Loucy (cell line): ENCODE data around the gene ANKFY1.
A peak's percentile ranks its signal among the peaks of the same experiment; 100 is the strongest.
"Not testable (repeated sequence)": the region's sequence is repeated elsewhere in the genome, so short reads cannot be mapped to it uniquely, and the experiment has no call there.

Experiments used
- H2AFZ ChIP-seq: fragments of 200-600 bp; sonication (generic); 2 replicates; pipeline ENCODE4 v1.6.0; 2016; ENCODE audit warnings: antibody characterized with exemption, mild to moderate bottlenecking, low read length, moderate library complexity
- H3F3A ChIP-seq: fragments of 200-600 bp; 2 replicates; pipeline ENCODE4 v1.6.0; 2016; ENCODE audit warnings: antibody characterized with exemption, low read depth, mild to moderate bottlenecking
- H3K27me3 ChIP-seq: fragments of 200-600 bp; sonication (generic); 2 replicates; pipeline ENCODE4 v1.6.1; 2014; ENCODE audit warnings: low read length, mild to moderate bottlenecking; ENCODE audit not compliant: insufficient read depth, poor library complexity, severe bottlenecking
- H3K36me3 ChIP-seq: fragments of 200-600 bp; sonication (generic); 2 replicates; pipeline ENCODE4 v1.6.1; 2016; ENCODE audit warnings: low read length; ENCODE audit not compliant: insufficient read depth
- H3K4me1 ChIP-seq: fragments of 200-600 bp; sonication (generic); 2 replicates; pipeline ENCODE4 v1.5.1; 2014; ENCODE audit warnings: low read length, mild to moderate bottlenecking; ENCODE audit not compliant: insufficient read depth, poor library complexity, severe bottlenecking
- H3K4me2 ChIP-seq: fragments of 200-600 bp; sonication (generic); 2 replicates; pipeline ENCODE4 v1.6.0; 2014; ENCODE audit warnings: antibody characterized with exemption, low read length, low read depth, mild to moderate bottlenecking; ENCODE audit not compliant: poor library complexity, severe bottlenecking
- H3K4me3 ChIP-seq: fragments of 200-600 bp; sonication (generic); 2 replicates; pipeline ENCODE4 v1.5.1; 2014; ENCODE audit warnings: low read length, mild to moderate bottlenecking, mixed read lengths; ENCODE audit not compliant: poor library complexity, severe bottlenecking
- H3K79me2 ChIP-seq: fragments of 200-600 bp; sonication (generic); 2 replicates; pipeline ENCODE4 v1.6.1; 2014; ENCODE audit warnings: low read length; ENCODE audit not compliant: insufficient read depth
- H3K9ac ChIP-seq: fragments of 200-600 bp; sonication (generic); 2 replicates; pipeline ENCODE4 v1.6.0; 2014; ENCODE audit warnings: mild to moderate bottlenecking, low read depth, low read length, moderate library complexity; ENCODE audit not compliant: poor library complexity, severe bottlenecking
- H3K9me2 ChIP-seq: fragments of 200-600 bp; sonication (generic); replicated peaks from 2 replicates; pipeline ENCODE4 v1.6.1; 2016; ENCODE audit warnings: low read depth, low read length, mixed read lengths
- H3K9me3 ChIP-seq: fragments of 200-600 bp; sonication (generic); 2 replicates; pipeline ENCODE4 v1.6.1; 2014; ENCODE audit warnings: mild to moderate bottlenecking, antibody characterized with exemption, low read length, low read depth; ENCODE audit not compliant: insufficient read depth
- H4K20me1 ChIP-seq: fragments of 200-600 bp; sonication (generic); 2 replicates; pipeline ENCODE4 v1.6.0; 2014; ENCODE audit warnings: antibody characterized with exemption, low read length, mild to moderate bottlenecking; ENCODE audit not compliant: insufficient read depth, poor library complexity, severe bottlenecking
- CTCF ChIP-seq: fragments of 200-600 bp; sonication (generic); conservative IDR thresholded peaks from 2 replicates; pipeline ENCODE4 v1.5.1; 2014; ENCODE audit warnings: mild to moderate bottlenecking, antibody characterized with exemption, low read length
- EZH2phosphoT487 ChIP-seq: fragments of 200-600 bp; IDR thresholded peaks from 2 replicates; pipeline ENCODE4 v1.6.1; 2018; ENCODE audit warnings: antibody characterized with exemption, mild to moderate bottlenecking, moderate library complexity, borderline replicate concordance

The ANKFY1 gene

GRCh38 chr17:4140125-4140524, 123.7 kb downstream of the ANKFY1 start:
- Histone ChIP-seq H3K4me2 (peak overlapping the region; percentile 97), H4K20me1 (peaks cover 25% of the 10 kb centered on the region), H3K4me3 (peak overlapping the region; percentile 26), H3F3A (0 out of 2 replicates have a peak, but pooled peaks cover 2% of the 10 kb centered on the region), H3K9me3 (no peaks in the 10 kb centered on the region), H3K27me3 (no peaks in the 10 kb centered on the region), H3K9ac (no peak overlapping the region), H3K79me2 (peaks cover 80% of the 10 kb centered on the region), H3K4me1 (peaks cover 41% of the 10 kb centered on the region), H3K36me3 (no peaks in the 10 kb centered on the region), H3K9me2 (no peaks in the 10 kb centered on the region), H2AFZ (no peak overlapping the region)
- TF ChIP-seq CTCF (no peak), EZH2phosphoT487 (no peak)

- not testable (repeated sequence) for H3K36me3 ChIP-seq, H2AFZ ChIP-seq, H3K27me3 ChIP-seq, H3K9me3 ChIP-seq, H3F3A ChIP-seq, H3K4me3 ChIP-seq, H3K9me2 ChIP-seq
- H3K4me2 ChIP-seq = peak overlapping the region; percentile 97
- H3K79me2 ChIP-seq = peaks cover 79% of the 10 kb centered on the region
- H4K20me1 ChIP-seq = peaks cover 30% of the 10 kb centered on the region
- H3K4me1 ChIP-seq = peaks cover 32% of the 10 kb centered on the region
- H3K9ac ChIP-seq = peak overlapping the region; percentile 38
These were observed 124.8 kb downstream of the ANKFY1 start for GRCh38 chr17:4138906-4139526.

- Histone ChIP-seq H3K9me2 (no peaks in the 10 kb centered on the region), H3K9ac (no peak overlapping the region), H3K4me3 (no peak overlapping the region), H3K36me3 (no peaks in the 10 kb centered on the region), H2AFZ (no peak overlapping the region), H3F3A (no peaks in the 10 kb centered on the region), H3K79me2 (peaks cover 81% of the 10 kb centered on the region), H3K4me2 (no peak overlapping the region), H4K20me1 (peaks cover 17% of the 10 kb centered on the region), H3K4me1 (peaks cover 24% of the 10 kb centered on the region), H3K27me3 (no peaks in the 10 kb centered on the region), H3K9me3 (no peaks in the 10 kb centered on the region)
- no peak for TF ChIP-seq EZH2phosphoT487
- no peak for TF ChIP-seq CTCF
These were observed 127.4 kb downstream of the ANKFY1 start for GRCh38 chr17:4136373-4136772.

- Histone ChIP-seq H3K79me2 (peaks cover 73% of the 10 kb centered on the region), H3F3A (no peaks in the 10 kb centered on the region), H3K9me2 (no peaks in the 10 kb centered on the region), H3K9me3 (no peaks in the 10 kb centered on the region), H3K9ac (no peak overlapping the region), H3K27me3 (no peaks in the 10 kb centered on the region), H2AFZ (no peak overlapping the region), H3K4me3 (no peak overlapping the region), H3K36me3 (peaks cover 7% of the 10 kb centered on the region; the same call in 1 of the 2 replicates), H4K20me1 (peaks cover 13% of the 10 kb centered on the region), H3K4me2 (no peak overlapping the region), H3K4me1 (peaks cover 15% of the 10 kb centered on the region)
- TF ChIP-seq CTCF = no peak
These were observed 128.3 kb downstream of the ANKFY1 start for GRCh38 chr17:4135489-4135888.
